ENCODE data around the gene MTARC1. TPM values are rescaled to one million over a fixed set of nuclear protein-coding genes. Genes with fewer than 3 reads are reported as not detected.
A peak's percentile ranks its signal among the peaks of the same experiment; 100 is the strongest.

Gene MTARC1
- total and polyA plus RNA-seq, 10 of the 15 experiments (the other 5 are each of a cell fraction or from before 2014, with no cell fraction given), result 0.23 to 1.5 (median 0.48) TPM

DNA sequence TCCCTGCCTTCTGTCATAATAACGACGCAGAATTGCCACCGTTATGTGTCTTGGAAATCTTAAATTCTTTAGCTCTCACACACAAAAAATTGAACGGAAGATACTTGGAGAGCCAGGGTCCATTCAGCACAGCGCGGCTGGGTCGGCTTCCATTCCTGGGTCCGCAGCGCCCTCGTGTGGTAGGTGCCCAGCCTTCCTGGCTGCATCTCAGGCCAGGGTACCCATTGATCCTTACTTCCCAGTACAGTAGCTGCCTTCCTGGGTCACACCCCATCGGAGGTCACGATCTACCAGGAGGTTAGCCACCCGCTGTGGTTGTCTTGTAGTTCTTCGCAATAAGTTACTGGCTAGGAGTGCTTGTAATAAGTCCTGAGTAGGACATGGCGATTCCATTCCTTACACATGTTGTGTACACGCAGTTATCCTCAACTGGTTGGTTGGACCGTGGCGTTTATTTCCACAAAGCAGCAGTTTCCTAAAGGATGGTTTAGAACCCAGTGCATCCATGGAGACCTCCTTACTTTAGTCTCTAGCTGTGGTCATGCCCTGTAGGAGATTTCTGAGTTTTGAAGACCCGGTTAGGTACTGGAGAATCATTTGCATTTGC is 9.9 kb upstream of the MTARC1 start (continued):
- no peak for TF ChIP-seq HCFC1 (IDR thresholded peaks at IDR 0.05; ENCODE audit: low read length)
- no peak for TF ChIP-seq SRF (IDR thresholded peaks at IDR 0.05; ENCODE audit: low read depth in 2 of 2, low read length in 2 of 2)
- TF ChIP-seq JUND (IDR thresholded peaks at IDR 0.05; ENCODE audit: low read depth, low read length), result no peak
- no peak for TF ChIP-seq SUPT20H (IDR thresholded peaks at IDR 0.05; ENCODE audit: borderline replicate concordance, control insufficient read depth, low read depth, low read length)
- no peak for TF ChIP-seq ZNF384 (IDR thresholded peaks at IDR 0.05; ENCODE audit: borderline replicate concordance, low read depth, low read length)
- no peak for TF ChIP-seq MYB (IDR thresholded peaks at IDR 0.05; ENCODE audit: borderline replicate concordance, low read depth, low read length)
- TF ChIP-seq, protein P1, sequence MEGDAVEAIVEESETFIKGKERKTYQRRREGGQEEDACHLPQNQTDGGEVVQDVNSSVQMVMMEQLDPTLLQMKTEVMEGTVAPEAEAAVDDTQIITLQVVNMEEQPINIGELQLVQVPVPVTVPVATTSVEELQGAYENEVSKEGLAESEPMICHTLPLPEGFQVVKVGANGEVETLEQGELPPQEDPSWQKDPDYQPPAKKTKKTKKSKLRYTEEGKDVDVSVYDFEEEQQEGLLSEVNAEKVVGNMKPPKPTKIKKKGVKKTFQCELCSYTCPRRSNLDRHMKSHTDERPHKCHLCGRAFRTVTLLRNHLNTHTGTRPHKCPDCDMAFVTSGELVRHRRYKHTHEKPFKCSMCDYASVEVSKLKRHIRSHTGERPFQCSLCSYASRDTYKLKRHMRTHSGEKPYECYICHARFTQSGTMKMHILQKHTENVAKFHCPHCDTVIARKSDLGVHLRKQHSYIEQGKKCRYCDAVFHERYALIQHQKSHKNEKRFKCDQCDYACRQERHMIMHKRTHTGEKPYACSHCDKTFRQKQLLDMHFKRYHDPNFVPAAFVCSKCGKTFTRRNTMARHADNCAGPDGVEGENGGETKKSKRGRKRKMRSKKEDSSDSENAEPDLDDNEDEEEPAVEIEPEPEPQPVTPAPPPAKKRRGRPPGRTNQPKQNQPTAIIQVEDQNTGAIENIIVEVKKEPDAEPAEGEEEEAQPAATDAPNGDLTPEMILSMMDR (IDR thresholded peaks at IDR 0.05 in 2 of 3, conservative IDR thresholded peaks at IDR 0.05 in 1 of 3; ENCODE audit: control insufficient read depth in 2 of 3, extremely low read depth in 1 of 3, insufficient read depth in 1 of 3, low read depth in 3 of 3, low read length in 3 of 3), result peak; percentile 92 to 96 (median 94)
- TF ChIP-seq, protein P2, sequence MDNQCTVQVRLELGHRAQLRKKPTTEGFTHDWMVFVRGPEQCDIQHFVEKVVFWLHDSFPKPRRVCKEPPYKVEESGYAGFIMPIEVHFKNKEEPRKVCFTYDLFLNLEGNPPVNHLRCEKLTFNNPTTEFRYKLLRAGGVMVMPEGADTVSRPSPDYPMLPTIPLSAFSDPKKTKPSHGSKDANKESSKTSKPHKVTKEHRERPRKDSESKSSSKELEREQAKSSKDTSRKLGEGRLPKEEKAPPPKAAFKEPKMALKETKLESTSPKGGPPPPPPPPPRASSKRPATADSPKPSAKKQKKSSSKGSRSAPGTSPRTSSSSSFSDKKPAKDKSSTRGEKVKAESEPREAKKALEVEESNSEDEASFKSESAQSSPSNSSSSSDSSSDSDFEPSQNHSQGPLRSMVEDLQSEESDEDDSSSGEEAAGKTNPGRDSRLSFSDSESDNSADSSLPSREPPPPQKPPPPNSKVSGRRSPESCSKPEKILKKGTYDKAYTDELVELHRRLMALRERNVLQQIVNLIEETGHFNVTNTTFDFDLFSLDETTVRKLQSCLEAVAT (IDR thresholded peaks at IDR 0.05), result 0 out of 2 replicates have a peak, but pooled peaks have one; percentile 19
- TF ChIP-seq CREM (IDR thresholded peaks at IDR 0.05; ENCODE audit: low read depth), result no peak
- TF ChIP-seq NRF1 (conservative IDR thresholded peaks at IDR 0.05; ENCODE audit: low read depth, low read length), result no peak

Data from GM12878 (cell line).